Measurements from ENCODE around the gene CADPS2. TPM values are rescaled to one million over a fixed set of nuclear protein-coding genes. Genes with fewer than 3 reads are reported as not detected.

Gene CADPS2
- total RNA-seq, 1 donor from 2014 or later = 9.7 TPM

GRCh38 chr7:122535086-122535485 is 351.2 kb downstream of the CADPS2 start:
- DNase-seq (ENCODE audit: low spot score) = no peak

- DNase-seq (ENCODE audit: low spot score) = no peak
Observed at GRCh38 chr7:122532406-122533269, 353.6 kb downstream of the CADPS2 start.

GRCh38 chr7:122528879-122529481 is 357.3 kb downstream of the CADPS2 start:
- no peak for DNase-seq (ENCODE audit: low spot score)

GRCh38 chr7:122525355-122525754 is 360.9 kb downstream of the CADPS2 start:
- DNase-seq (ENCODE audit: low spot score) = no peak

- no peak for DNase-seq (ENCODE audit: low spot score)
Observed at GRCh38 chr7:122521767-122522166, 364.5 kb downstream of the CADPS2 start.

- DNase-seq (ENCODE audit: low spot score) = no peak
Observed at GRCh38 chr7:122520971-122521555, 365.2 kb downstream of the CADPS2 start.

- no peak for DNase-seq (ENCODE audit: low spot score)
Observed at GRCh38 chr7:122518488-122518887, 367.8 kb downstream of the CADPS2 start.

- DNase-seq (ENCODE audit: low spot score) = no peak
Observed at GRCh38 chr7:122517576-122517975, 368.7 kb downstream of the CADPS2 start.

GRCh38 chr7:122515404-122515803 is 370.9 kb downstream of the CADPS2 start:
- DNase-seq (ENCODE audit: low spot score) = no peak

- DNase-seq (ENCODE audit: low spot score) = no peak
Observed at GRCh38 chr7:122511268-122511667, 375.0 kb downstream of the CADPS2 start.

GRCh38 chr7:122507591-122507990 is 378.7 kb downstream of the CADPS2 start:
- DNase-seq (ENCODE audit: low spot score) = no peak

- no peak for DNase-seq (ENCODE audit: low spot score)
Observed at GRCh38 chr7:122492007-122492406, 394.3 kb downstream of the CADPS2 start.

GRCh38 chr7:122488241-122488640 is 398.0 kb downstream of the CADPS2 start:
- DNase-seq (ENCODE audit: low spot score) = no peak

GRCh38 chr7:122487131-122487530 is 399.1 kb downstream of the CADPS2 start:
- no peak for DNase-seq (ENCODE audit: low spot score)

- no peak for DNase-seq (ENCODE audit: low spot score)
Observed at GRCh38 chr7:122485856-122486255, 400.4 kb downstream of the CADPS2 start.

GRCh38 chr7:122482212-122482611 is 404.0 kb downstream of the CADPS2 start:
- DNase-seq (ENCODE audit: low spot score) = no peak

GRCh38 chr7:122470859-122471258 is 415.4 kb downstream of the CADPS2 start:
- no peak for DNase-seq (ENCODE audit: low spot score)

GRCh38 chr7:122468945-122469344 is 417.3 kb downstream of the CADPS2 start:
- DNase-seq (ENCODE audit: low spot score) = no peak

GRCh38 chr7:122467661-122468449 is 418.4 kb downstream of the CADPS2 start:
- DNase-seq (ENCODE audit: low spot score) = no peak

GRCh38 chr7:122465296-122465695 is 421.0 kb downstream of the CADPS2 start:
- no peak for DNase-seq (ENCODE audit: low spot score)

- DNase-seq (ENCODE audit: low spot score) = no peak
Observed at GRCh38 chr7:122463631-122464030, 422.6 kb downstream of the CADPS2 start.

- no peak for DNase-seq (ENCODE audit: low spot score)
Observed at GRCh38 chr7:122460936-122461335, 425.3 kb downstream of the CADPS2 start.

Measured in mesenteric fat pad (tissue), 1 donor.